NCI-H146 treated with DMSO at 0.1 percent for 48 hours (cell line): ENCODE measurements around the gene COL28A1.
"Not testable (repeated sequence)": the region's sequence is repeated elsewhere in the genome, so short reads cannot be mapped to it uniquely, and the experiment has no call there.

Source experiments
- DNase-seq: peaks from one replicate; lab custom pipeline; 2025; ENCODE audit not compliant: unreplicated experiment; lab: John Stamatoyannopoulos, UW

COL28A1 gene

GRCh38 chr7:7421826-7422225, 113.8 kb downstream of the COL28A1 start:
- no peak for DNase-seq

GRCh38 chr7:7418997-7419396, 116.7 kb downstream of the COL28A1 start:
- DNase-seq: no peak

- DNase-seq: no peak
Measured at GRCh38 chr7:7417851-7418250, 117.8 kb downstream of the COL28A1 start.

- no peak for DNase-seq
Measured at GRCh38 chr7:7417414-7417813, 118.3 kb downstream of the COL28A1 start.

GRCh38 chr7:7416031-7416858, 119.4 kb downstream of the COL28A1 start:
- DNase-seq: peak; percentile 6

GRCh38 chr7:7414791-7415603, 120.7 kb downstream of the COL28A1 start:
- no peak for DNase-seq

- DNase-seq: no peak
Measured at GRCh38 chr7:7408001-7408770, 127.5 kb downstream of the COL28A1 start.

GRCh38 chr7:7405461-7405860, 130.2 kb downstream of the COL28A1 start:
- DNase-seq: no peak

GRCh38 chr7:7399707-7400106, 136.0 kb downstream of the COL28A1 start:
- no peak for DNase-seq

- no peak for DNase-seq
Measured at GRCh38 chr7:7395785-7396184, 139.9 kb downstream of the COL28A1 start.

- not testable (repeated sequence) for DNase-seq
Measured at GRCh38 chr7:7388164-7388563, 147.5 kb downstream of the COL28A1 start.

GRCh38 chr7:7385421-7385820, 150.3 kb downstream of the COL28A1 start:
- DNase-seq: no peak

GRCh38 chr7:7384228-7384627, 151.4 kb downstream of the COL28A1 start:
- no peak for DNase-seq

GRCh38 chr7:7375538-7375937, 160.1 kb downstream of the COL28A1 start:
- no peak for DNase-seq

- no peak for DNase-seq
Measured at GRCh38 chr7:7370076-7370475, 165.6 kb downstream of the COL28A1 start.

GRCh38 chr7:7369134-7369533, 166.5 kb downstream of the COL28A1 start:
- no peak for DNase-seq

GRCh38 chr7:7354674-7355073, 181.0 kb downstream of the COL28A1 start:
- no peak for DNase-seq

GRCh38 chr7:7352845-7353244, 182.8 kb downstream of the COL28A1 start:
- no peak for DNase-seq

GRCh38 chr7:7351832-7352231, 183.8 kb downstream of the COL28A1 start:
- no peak for DNase-seq

- DNase-seq: no peak
Measured at GRCh38 chr7:7351156-7351555, 184.5 kb downstream of the COL28A1 start.

- no peak for DNase-seq
Measured at GRCh38 chr7:7349156-7349555, 186.5 kb downstream of the COL28A1 start.
